HG02763 (cell line): ENCODE data around the gene PGBD2.
"Not testable (repeated sequence)": the region's sequence is repeated elsewhere in the genome, so short reads cannot be mapped to it uniquely, and the experiment has no call there.

Source experiments
- ATAC-seq: cut with Tn5 transposase; IDR thresholded peaks from one replicate; pipeline ENCODE4 v1.9.1; 2021; ENCODE audit warnings: mild to moderate bottlenecking, moderate library complexity; ENCODE audit not compliant: unreplicated experiment

PGBD2 gene, protein sequence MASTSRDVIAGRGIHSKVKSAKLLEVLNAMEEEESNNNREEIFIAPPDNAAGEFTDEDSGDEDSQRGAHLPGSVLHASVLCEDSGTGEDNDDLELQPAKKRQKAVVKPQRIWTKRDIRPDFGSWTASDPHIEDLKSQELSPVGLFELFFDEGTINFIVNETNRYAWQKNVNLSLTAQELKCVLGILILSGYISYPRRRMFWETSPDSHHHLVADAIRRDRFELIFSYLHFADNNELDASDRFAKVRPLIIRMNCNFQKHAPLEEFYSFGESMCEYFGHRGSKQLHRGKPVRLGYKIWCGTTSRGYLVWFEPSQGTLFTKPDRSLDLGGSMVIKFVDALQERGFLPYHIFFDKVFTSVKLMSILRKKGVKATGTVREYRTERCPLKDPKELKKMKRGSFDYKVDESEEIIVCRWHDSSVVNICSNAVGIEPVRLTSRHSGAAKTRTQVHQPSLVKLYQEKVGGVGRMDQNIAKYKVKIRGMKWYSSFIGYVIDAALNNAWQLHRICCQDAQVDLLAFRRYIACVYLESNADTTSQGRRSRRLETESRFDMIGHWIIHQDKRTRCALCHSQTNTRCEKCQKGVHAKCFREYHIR

DNA sequence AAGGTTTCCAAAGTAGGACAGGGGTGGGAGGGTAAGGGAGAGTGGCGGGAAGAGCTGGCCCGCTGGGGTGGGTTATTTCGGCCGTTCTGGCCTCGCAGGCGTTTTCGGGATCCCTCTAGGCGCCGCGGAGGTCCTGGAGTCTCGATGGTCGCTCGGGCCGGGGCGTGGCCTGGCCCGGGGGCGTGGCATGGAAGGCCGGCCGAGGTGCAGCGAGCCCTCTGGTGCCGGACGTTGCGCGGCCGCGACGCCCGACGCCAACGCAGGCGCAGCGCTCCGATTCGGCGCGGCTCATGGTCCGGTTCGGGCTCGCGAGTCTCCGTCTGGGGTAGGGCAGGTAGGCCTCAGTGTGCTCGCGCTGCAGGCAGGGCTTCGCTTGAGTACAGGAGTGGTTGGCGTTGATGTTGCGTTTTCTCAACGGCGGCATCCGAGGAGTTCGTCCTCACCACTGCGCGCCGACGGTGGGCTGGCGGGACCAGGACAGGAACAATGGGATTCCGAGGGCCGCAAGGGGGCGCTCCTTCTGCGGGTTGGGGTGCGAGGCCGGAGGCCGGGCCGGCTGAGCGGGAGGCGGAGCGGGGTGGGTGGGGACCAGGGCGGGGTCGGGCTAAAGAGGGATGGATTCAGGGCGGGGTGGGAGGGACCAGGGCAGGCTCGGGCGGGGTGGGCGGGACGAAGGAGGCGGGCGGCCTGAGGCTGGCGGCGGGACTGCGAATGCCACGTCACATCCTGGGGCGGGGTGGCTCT is at the start of gene PGBD2:
Gene PGBD2, plus strand, starts transcription at position 227 of the 744 bp plus-strand sequence. CDS start 7,628 bp downstream, outside the sequence.
- peak; percentile 89 for ATAC-seq

DNA sequence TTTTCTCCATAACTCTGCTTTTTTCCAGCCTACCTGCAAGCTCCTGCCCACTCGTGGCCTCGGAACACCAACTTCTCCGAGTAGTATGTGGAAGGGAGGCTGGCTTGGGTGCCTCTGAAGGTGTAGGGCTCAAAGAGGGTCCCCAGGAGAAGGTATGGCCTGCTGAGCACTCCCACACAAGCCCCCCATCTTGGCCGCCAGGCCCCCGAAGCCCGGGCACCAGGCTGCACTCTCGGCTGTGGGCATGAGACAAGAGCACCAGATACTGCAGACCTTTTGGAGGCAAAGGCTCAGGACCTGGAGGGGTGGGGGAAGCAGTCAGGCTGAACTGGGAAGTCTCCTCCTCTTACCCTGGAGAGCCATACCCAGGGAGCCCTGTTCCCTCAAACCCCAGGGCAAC is 48.8 kb upstream of the PGBD2 start:
- no peak for ATAC-seq

DNA sequence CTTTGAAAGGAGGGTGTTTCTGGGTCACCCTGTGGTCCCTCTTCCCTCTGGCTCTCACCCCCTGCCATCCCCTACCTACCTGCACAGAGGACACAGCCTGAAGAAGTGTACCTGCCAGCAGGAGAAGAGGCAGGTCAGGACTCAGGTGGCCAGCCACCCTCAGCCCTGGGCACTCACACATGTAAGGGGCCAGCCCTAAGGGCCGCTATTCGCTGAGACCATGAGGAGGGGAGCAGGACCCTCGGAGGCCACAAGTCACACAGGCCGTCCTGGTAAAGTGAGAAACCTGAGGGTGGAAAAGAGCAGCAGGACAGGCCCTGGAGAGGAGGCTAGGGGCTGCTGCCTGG is 48.3 kb upstream of the PGBD2 start:
- ATAC-seq: no peak

DNA sequence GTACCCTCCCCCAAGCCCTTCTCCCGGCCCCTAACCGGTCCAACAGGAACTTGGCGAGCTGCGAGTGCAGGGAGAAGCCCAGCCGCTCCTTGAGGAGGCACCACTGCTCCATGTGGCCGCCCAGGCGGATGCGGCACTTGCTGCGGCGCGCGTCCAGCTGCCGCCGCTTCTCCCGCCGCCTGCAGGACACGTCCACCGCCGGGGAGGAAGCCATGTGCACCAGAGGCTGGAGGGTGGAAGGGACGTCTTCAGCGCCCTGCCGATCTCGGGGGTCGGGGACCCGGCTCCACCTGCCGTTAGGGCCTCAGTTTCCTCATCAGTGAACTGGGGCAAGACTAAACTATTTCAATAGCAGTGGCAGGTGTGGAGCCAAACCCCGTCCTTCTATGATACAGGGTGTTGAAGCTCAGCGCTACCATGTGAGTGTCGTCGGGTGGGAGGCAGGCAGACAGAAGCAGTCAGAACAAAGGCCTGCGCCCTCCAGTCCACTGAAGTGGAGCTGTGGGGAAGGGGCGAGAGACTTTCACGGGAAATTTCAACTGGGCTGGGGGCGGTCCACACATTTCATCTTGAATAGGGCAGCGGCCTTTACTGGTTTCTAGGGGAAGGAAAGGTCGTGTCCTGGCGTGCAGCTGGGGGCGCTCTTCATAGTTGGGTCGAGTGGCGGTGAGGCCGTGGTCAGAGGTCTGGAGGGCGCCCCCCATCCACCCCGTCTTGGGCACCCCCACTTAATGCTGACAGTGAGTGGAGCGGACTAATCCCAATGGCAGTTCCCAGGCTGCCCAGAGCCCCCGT is 47.7 kb upstream of the PGBD2 start:
- ATAC-seq: peak; percentile 31

DNA sequence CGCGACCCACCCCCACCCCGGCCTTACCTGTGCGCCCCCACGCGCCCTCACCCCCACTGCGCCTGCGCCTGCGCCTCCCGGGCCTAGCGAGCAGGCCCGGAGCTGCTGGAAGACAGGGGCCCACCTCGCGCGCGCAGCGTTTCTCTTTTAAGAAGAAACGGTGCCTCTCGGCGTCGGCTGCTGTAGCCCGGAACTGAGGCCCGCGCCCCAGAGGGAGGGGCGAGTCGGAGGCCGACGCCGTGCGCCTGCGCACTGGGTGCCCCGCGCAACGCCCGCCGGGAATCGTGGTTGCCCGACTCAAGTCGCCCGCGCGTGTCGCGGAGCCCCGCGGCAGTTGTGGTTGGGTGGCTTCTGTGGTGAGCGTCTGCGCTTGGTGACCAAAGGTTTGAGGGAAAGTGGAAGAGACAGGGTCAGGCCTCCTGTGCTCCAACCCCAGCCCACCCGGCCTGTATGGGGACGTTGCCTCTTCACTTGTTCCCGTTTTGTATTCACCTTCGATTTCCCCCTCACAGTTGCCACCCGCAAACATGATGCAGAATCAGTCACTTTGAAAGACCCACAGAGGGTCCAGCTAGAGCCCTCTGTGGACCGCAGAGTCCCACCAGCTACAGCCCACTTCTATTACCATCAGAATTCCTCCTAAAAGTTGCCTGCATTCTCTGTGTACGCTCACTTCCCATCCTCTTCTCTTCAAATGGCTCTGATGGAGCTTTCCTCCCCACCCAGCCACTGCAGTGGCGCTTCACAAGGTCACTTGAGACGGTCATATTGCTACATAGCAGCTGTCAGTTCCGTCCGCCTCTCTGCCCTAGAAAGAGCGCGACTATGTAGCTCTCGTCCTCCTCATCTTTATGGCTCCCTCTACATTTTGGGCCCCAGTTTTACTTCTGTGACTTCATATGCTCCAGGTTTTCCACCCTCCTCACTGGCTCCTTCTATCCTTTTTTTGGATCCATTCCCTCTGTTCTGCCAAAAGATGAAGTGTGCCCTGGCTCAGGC is 46.8 kb upstream of the PGBD2 start, which contains the start of gene ZNF692:
Gene ZNF692, minus strand, starts transcription at position 195 of the 999 bp plus-strand sequence. CDS start 776 bp downstream, outside the sequence.
- ATAC-seq: peak; percentile 85

DNA sequence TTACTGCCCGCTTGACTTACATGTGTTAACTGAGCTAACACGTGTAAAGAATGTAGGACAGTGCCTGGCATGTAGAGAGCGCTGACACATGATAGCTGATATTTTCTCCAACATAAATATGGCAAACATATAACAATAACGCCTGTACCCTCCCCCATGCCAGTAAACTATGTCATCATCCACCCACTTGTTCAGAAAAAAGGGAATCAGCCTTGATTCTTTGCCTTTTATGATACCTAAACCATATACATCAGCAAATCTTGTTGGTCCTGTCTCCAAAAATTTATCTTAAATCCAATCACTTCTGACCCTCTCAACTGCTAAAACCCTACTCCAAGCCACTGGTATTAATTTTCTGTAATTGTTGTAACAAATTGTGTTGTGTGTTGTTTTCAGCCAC is 46.0 kb upstream of the PGBD2 start:
- ATAC-seq: no peak

DNA sequence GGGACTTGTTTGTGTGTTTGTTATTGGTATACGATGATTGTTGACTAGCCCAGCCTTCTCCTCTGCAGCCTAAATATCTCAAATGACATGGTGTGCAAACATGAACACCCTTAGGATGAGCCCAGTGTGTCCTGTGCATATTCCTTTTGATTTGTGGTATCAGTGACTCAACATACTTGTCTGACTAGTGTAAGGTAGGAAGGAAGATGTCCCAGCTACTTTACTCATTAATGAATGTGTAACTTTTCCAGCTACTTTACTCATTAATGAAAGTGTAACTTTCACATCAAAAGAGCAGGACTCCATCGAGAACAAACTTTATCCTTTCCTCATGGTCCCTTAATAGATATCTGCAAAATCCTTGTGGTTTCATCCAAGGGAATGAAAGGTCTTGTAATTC is 44.4 kb upstream of the PGBD2 start:
- ATAC-seq: no peak

DNA sequence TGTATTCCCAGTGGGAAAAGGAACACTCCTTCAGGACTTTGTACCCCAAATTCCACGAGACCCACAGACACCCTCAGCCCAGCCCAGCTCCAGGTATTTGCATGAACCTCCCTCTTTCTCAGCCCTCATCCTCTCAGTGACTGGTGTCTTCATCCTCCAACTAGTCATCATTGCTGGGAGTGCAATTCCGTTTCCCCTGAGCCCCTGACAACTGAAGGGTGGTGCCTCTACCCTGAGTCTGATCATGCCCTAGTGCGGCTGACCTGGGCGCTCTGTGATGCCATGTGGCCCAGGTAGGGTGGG is 43.4 kb upstream of the PGBD2 start:
- peak; percentile 0 for ATAC-seq

DNA sequence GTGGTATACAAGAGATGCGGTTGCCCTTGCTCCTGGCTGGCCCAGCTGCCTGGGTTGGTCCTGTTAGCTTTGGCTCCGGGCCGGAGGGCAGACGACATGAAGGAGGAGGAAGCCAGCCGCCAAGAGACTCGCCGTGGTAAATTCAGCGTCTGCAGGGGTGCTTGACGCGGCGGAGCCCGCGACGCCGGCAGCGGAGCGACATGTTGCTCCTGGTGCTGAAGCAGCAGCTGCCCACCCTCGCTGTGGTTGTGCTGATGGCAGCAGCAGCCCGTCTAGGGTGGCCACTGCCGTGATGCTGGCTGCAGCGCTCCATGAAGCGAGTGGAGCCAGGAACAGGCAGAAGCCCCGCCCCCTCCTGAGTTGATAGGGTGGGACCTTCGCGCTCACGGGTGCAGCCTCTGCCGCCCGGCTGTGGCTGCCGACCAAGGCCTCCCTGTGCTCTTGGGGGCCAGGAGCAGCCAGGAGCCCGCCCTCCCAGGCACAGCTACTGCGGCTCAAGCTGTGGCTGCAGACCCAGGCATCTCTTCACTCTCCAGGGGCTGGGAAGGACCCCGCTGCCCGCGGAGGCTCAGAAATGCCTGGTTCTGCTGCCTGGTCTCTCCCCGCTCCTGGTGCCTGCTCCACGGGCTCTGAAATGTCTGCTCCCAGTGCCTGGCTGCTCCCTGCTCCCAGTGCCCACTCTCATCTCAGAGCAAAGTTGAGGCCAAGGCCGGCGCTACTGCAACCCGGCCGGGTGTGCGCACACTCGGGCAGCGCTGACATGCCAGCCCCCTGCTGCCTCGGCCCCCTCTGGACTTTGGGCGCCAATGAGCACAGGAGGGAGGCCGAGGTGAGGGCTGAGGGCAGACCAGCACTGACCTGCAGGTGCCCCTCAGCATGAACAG is 42.8 kb upstream of the PGBD2 start:
- ATAC-seq: peak; percentile 66

DNA sequence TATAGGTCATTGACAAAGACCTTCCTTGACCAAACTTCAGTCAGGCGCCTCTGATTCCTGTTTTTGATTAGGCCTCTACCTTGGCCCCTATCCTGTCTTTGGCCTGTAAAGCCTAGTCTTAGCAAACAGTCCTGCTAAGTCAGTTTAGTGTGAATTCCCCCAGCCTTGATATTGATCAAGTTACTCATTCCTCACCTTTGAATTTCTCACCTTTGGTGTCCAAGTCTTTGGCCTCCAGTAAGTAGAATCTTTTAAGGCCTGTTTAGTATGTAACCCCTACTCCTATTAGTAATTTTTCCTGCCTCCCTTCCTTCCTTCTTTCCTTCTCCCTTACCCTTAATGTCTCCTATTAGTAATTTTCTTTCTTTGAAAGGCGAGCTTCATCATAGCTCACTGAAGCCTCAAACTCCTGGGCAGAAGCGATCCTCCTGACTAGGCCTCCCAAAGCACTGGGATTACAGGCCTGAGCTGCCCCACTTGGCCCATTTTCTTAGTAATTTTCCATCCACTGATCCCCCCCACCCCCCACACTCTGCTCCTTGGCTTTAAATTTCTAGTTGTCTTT is 34.1 kb upstream of the PGBD2 start:
- ATAC-seq: no peak

DNA sequence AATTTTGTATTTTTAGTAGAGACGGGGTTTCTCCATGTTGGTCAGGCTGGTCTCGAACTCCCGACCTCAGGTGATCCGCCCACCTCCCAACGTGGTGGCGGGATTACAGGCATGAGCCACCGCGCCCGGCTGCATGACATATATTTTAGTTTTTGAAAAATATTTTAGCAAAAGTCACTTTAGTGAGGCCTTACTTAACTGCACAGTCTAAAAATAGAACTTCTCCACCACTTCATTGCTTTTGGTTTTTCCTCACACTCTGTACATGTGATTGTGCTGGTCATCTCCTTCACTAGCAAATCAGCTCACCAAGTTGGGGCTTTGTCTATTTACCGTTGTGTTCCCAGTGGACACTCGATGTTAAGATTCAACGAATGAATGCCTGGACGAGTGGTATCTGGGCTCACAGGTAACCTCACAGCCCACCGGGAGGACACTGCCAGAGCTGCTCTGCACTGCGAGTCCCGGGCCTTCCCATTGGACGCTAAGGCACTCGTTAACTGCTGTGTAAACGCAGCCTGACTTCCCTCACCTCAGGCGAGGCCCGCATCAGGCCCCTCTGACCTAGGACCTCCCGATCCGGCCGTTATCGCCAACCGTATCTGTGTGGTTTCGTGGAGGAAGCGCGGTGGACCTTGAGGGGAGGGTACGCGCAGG is 33.2 kb upstream of the PGBD2 start:
- ATAC-seq: peak; percentile 41

DNA sequence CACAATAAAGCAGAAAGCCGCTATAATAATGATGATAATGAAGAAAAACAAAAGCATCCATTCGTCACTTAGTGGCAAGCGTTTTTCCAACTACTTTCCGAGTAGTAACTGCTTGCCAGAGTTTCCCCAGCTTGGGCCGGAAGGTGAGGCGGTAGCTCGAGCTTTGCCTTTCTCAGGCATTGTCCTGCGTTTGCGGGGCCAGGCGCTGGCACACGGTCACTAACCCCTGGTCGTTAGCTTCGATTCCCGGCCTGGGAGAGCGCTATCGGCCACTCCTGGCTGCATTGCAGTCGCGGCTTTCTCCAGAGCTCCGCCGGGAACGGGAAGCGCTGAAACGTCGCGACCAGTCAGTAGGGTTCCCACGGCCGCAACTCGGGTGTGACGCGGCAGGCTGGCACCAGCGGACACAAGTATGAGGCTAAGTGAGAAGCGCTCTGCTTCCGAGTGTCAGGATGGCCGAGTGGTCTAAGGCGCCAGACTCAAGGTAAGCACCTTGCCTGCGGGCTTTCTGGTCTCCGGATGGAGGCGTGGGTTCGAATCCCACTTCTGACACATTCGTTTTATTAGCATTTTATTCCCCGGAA is 32.5 kb upstream of the PGBD2 start:
- ATAC-seq: peak; percentile 82

DNA sequence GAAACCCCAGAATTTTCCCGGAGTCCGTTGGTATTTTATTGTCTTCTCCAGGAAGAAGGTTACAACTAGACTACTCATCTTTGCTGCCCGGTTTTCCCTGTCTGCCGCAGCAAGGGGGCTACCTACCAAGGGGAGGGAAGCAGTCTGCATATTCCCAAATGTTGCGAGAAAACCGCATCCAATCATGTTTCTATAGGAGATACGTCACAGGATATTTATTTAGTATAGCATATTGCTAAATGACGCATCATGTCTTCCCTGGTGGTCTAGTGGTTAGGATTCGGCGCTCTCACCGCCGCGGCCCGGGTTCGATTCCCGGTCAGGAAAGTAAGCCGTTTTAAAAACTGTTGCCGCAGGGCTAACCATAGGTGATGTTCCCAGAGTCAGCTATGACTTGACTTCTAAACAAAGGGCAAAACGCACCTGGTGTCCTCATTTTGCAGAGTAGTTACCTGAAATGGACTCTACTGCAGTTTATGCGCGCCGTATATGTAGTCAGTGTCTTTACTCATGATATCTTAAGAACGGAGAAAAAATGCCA is 32.0 kb upstream of the PGBD2 start:
- peak; percentile 58 for ATAC-seq

DNA sequence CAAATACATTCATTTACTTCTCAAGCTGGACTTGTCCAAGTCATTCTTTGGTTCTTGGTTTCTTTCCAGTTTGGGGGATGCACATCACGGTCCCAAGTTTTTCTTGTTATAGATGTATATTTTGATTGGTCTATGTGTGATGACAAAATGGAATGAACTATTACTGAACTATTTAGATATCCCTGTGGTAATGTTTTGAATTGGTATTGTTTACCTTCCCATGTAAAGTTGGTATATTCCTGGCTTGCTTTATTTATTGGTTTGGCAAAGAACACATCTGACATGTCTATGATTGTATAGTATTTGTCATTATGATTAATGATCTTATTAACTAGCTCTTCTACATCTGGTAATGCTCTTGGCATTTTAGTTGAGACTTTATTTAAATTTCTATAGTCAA is 24.8 kb upstream of the PGBD2 start:
- ATAC-seq: no peak

DNA sequence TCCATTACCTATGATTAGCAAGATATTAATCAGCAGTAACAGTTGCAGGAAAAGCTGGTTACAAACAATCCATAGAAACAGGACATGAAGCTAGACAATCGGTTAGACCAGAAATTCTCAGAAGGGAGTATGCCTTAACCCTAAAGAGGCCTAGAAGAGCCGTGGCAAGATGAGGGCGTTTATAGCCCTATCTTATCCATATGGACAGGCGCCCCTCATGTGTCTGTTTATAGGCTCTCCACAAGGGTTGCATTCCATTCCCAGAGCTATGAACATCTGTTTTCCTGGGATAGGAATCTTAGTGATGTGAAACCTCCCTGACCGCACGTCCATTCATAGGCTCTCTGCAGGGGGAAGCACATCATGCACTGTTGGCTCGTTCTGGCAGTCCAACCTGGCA is 23.6 kb upstream of the PGBD2 start:
- not testable (repeated sequence) for ATAC-seq

DNA sequence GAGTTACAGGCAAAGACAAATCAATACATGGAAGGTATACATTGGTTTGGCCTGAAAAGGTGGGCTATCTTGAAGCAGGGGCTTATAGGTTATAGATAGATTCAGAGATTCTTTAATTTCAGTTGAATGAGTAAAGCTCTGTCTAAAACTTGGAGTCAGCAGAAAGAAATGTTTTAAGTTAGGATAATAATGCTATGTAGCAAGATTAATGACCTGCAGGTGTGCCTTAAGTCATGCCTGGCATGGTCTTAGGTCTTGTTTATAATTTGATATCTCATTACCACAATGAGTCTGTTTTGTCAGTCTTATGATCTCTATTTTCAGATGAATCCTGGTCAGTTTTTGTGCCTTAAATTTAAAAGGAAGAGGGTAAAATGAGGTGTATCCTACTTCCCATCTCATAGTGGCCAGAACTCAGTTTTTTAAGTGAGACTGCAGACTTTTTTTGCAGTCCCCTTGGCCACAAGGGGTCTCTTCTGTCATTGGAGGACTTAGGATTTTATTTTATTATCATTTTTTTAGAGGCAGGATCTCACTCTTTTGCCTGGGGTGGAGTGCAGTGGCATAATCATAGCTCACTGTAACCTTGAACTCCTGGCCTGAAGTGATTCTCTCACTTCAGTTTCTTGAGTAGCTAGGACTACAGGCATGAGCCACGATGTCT is 21.3 kb upstream of the PGBD2 start:
- ATAC-seq: no peak

DNA sequence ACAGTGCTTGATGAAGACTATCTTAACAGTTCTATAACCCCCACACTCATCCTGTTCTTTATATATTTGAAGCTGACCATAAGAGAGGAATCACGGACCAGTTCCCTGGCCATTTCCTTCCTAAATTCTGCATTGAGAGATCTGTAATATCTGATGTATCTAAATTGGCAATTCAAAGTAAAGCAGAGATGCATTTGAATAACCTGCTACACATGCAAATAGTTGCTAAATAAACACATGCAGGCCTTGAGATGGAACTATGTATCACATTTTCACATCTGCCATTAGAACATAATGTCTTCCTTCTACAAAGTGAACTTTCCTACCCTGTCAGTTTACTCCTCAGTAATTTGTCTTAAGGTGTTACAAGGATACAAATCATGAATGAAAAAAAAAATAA is 20.4 kb upstream of the PGBD2 start:
- ATAC-seq: no peak
